Activated CD4-positive, alpha-beta T cell treated with anti-CD3 and anti-CD28 coated beads, Interleukin-2, Interleukin-4, amounts not matched to agents 100 ng/mL and 50 ng/mL, durations not matched to agents 16 hours and 8 hours (primary cell): ENCODE data around the gene LRP2.
"Not testable (repeated sequence)": the region's sequence is repeated elsewhere in the genome, so short reads cannot be mapped to it uniquely, and the experiment has no call there.

Source experiments
- DNase-seq: peaks from one replicate; pipeline ENCODE4 v3.0.0-alpha.2; 2020; ENCODE audit warnings: low spot score

LRP2 gene

GRCh38 chr2:169175112-169175511 is 187.2 kb downstream of the LRP2 start:
- no peak for DNase-seq

- no peak for DNase-seq
Measured at GRCh38 chr2:169173876-169174275, 188.5 kb downstream of the LRP2 start.

GRCh38 chr2:169172914-169173313 is 189.4 kb downstream of the LRP2 start:
- DNase-seq = no peak

- DNase-seq = no peak
Measured at GRCh38 chr2:169172151-169172735, 190.1 kb downstream of the LRP2 start.

GRCh38 chr2:169165791-169166190 is 196.5 kb downstream of the LRP2 start:
- DNase-seq = no peak

- no peak for DNase-seq
Measured at GRCh38 chr2:169164311-169164710, 198.0 kb downstream of the LRP2 start.

- no peak for DNase-seq
Measured at GRCh38 chr2:169162613-169163012, 199.7 kb downstream of the LRP2 start.

GRCh38 chr2:169160926-169161481 is 201.3 kb downstream of the LRP2 start:
- DNase-seq = no peak

- no peak for DNase-seq
Measured at GRCh38 chr2:169159686-169160085, 202.6 kb downstream of the LRP2 start.

- DNase-seq = no peak
Measured at GRCh38 chr2:169158874-169159273, 203.5 kb downstream of the LRP2 start.

GRCh38 chr2:169146220-169146619 is 216.1 kb downstream of the LRP2 start:
- DNase-seq = no peak

- no peak for DNase-seq
Measured at GRCh38 chr2:169143998-169144397, 218.3 kb downstream of the LRP2 start.

- DNase-seq = peak; percentile 66
Measured at GRCh38 chr2:169141713-169142352, 220.5 kb downstream of the LRP2 start.

- no peak for DNase-seq
Measured at GRCh38 chr2:169139993-169140767, 222.2 kb downstream of the LRP2 start.

GRCh38 chr2:169139145-169139544 is 223.2 kb downstream of the LRP2 start:
- no peak for DNase-seq

- no peak for DNase-seq
Measured at GRCh38 chr2:169137924-169138323, 224.4 kb downstream of the LRP2 start.

GRCh38 chr2:169136885-169137534 is 225.3 kb downstream of the LRP2 start:
- no peak for DNase-seq

- not testable (repeated sequence) for DNase-seq
Measured at GRCh38 chr2:169136428-169136827, 225.9 kb downstream of the LRP2 start.

- DNase-seq = not testable (repeated sequence)
Measured at GRCh38 chr2:169134272-169134671, 228.1 kb downstream of the LRP2 start.

- DNase-seq = peak; percentile 61
Measured at GRCh38 chr2:169131587-169132512, 230.5 kb downstream of the LRP2 start.

- DNase-seq = no peak
Measured at GRCh38 chr2:169129703-169130243, 232.6 kb downstream of the LRP2 start.
